CD4-positive, alpha-beta T cell treated with Interleukin-17A for 4 hours (primary cell): ENCODE data around the gene FKBP1C.
"Not testable (repeated sequence)": the region's sequence is repeated elsewhere in the genome, so short reads cannot be mapped to it uniquely, and the experiment has no call there.

Source experiments
- DNase-seq: peaks from one replicate; pipeline ENCODE4 v3.0.0-alpha.2; 2020; ENCODE audit warnings: mixed read lengths

The FKBP1C gene

GRCh38 chr6:63211343-63211742 lies at the start of gene FKBP1C:
Gene FKBP1C, plus strand, starts transcription at chr6:63211469.
- not testable (repeated sequence) for DNase-seq

- not testable (repeated sequence) for DNase-seq
These were observed 47.0 kb upstream of the FKBP1C start for GRCh38 chr6:63164047-63164803.

GRCh38 chr6:63174173-63174572 lies 37.1 kb upstream of the FKBP1C start:
- DNase-seq, result no peak

GRCh38 chr6:63176181-63176580 lies 35.1 kb upstream of the FKBP1C start:
- no peak for DNase-seq

GRCh38 chr6:63180367-63180766 lies 30.9 kb upstream of the FKBP1C start:
- no peak for DNase-seq

- DNase-seq, result no peak
These were observed 24.3 kb upstream of the FKBP1C start for GRCh38 chr6:63186970-63187369.

- no peak for DNase-seq
These were observed 22.4 kb upstream of the FKBP1C start for GRCh38 chr6:63188828-63189227.

GRCh38 chr6:63193324-63193723 lies 17.9 kb upstream of the FKBP1C start:
- no peak for DNase-seq

GRCh38 chr6:63197741-63198140 lies 13.5 kb upstream of the FKBP1C start:
- no peak for DNase-seq

- no peak for DNase-seq
These were observed 2.1 kb downstream of the FKBP1C start for GRCh38 chr6:63213325-63213724.

- DNase-seq, result no peak
These were observed 3.5 kb downstream of the FKBP1C start for GRCh38 chr6:63214816-63215215.

- DNase-seq, result no peak
These were observed 12.9 kb downstream of the FKBP1C start for GRCh38 chr6:63224179-63224578.

GRCh38 chr6:63225987-63226386 lies 14.7 kb downstream of the FKBP1C start:
- not testable (repeated sequence) for DNase-seq

- DNase-seq, result not testable (repeated sequence)
These were observed 16.9 kb downstream of the FKBP1C start for GRCh38 chr6:63227928-63228894.

GRCh38 chr6:63230027-63230426 lies 18.8 kb downstream of the FKBP1C start:
- not testable (repeated sequence) for DNase-seq

GRCh38 chr6:63230511-63230910 lies 19.2 kb downstream of the FKBP1C start:
- DNase-seq, result not testable (repeated sequence)

- DNase-seq, result no peak
These were observed 25.1 kb downstream of the FKBP1C start for GRCh38 chr6:63236398-63236817.

- DNase-seq, result no peak
These were observed 34.2 kb downstream of the FKBP1C start for GRCh38 chr6:63245420-63245819.

- DNase-seq, result no peak
These were observed 34.6 kb downstream of the FKBP1C start for GRCh38 chr6:63245909-63246308.

- no peak for DNase-seq
These were observed 35.3 kb downstream of the FKBP1C start for GRCh38 chr6:63246581-63246980.

GRCh38 chr6:63249875-63250482 lies 38.7 kb downstream of the FKBP1C start:
- DNase-seq, result no peak

- no peak for DNase-seq
These were observed 47.9 kb downstream of the FKBP1C start for GRCh38 chr6:63259153-63259552.

- no peak for DNase-seq
These were observed 50.6 kb downstream of the FKBP1C start for GRCh38 chr6:63261820-63262219.
